Suprapubic skin (tissue), 4 donors: ENCODE measurements around the gene LIMD2. TPM values are rescaled to one million over a fixed set of nuclear protein-coding genes. Genes with fewer than 3 reads are reported as not detected.

Source experiments
- DNase-seq, 2 donors: peaks; one replicate each; pipeline ENCODE4 v3.0.0-alpha.2; 2019; ENCODE audit warnings: low spot score in 2 of 2
- H3K27ac ChIP-seq: fragments of 200-600 bp; sonication (generic); one replicate; pipeline ENCODE4 v1.5.1; 2019
- H3K27me3 ChIP-seq: fragments of 200-600 bp; sonication (generic); one replicate; pipeline ENCODE4 v1.5.1; 2019
- H3K36me3 ChIP-seq: fragments of 200-600 bp; sonication (generic); one replicate; pipeline ENCODE4 v1.5.1; 2019
- H3K4me1 ChIP-seq: fragments of 200-600 bp; sonication (generic); one replicate; pipeline ENCODE4 v1.5.1; 2019
- H3K4me3 ChIP-seq: fragments of 200-600 bp; sonication (generic); one replicate; pipeline ENCODE4 v1.5.1; 2019; ENCODE audit warnings: mild to moderate bottlenecking
- H3K9me3 ChIP-seq: fragments of 200-600 bp; sonication (generic); one replicate; pipeline ENCODE4 v1.5.1; 2019
- CTCF ChIP-seq, 2 donors: fragments of 200-600 bp in 1 of 2; fragments of 450-650 bp in 1 of 2; sonication (generic) in 1 of 2; IDR thresholded peaks; one replicate each; pipeline ENCODE4 v1.5.1; 2016 to 2019; ENCODE audit warnings: antibody characterized with exemption in 2 of 2, mild to moderate bottlenecking in 1 of 2, moderate library complexity in 1 of 2
- EP300 ChIP-seq: sonication (generic); formaldehyde crosslinking; IDR thresholded peaks from one replicate; pipeline ENCODE4 v1.6.1; 2017; ENCODE audit warnings: antibody characterized with exemption
- POLR2A ChIP-seq, 2 donors: fragments of 450-650 bp; IDR thresholded peaks; one replicate each; pipeline ENCODE4 v1.6.1; 2017; ENCODE audit warnings: antibody characterized with exemption in 2 of 2, mild to moderate bottlenecking in 2 of 2, moderate library complexity in 2 of 2
- POLR2AphosphoS5 ChIP-seq, 3 donors: sonication (generic); formaldehyde crosslinking; IDR thresholded peaks; one replicate each; pipeline ENCODE4 v1.6.1; 2017; ENCODE audit warnings: antibody characterized with exemption in 3 of 3
- WGBS: methylation state at CpG from one replicate; pipeline ENCODE4 v1.1.5; 2018; 5-methylcytosine and 5-hydroxymethylcytosine counted together
- total RNA-seq, 4 donors: library from RNA; depleted of rRNA; stranded (reverse); fragments of >200 nt; gene quantifications; one replicate each; pipeline ENCODE4 v1.1.0, GENCODE V29; 2016

The LIMD2 gene
- total RNA-seq, 4 donors from 2014 or later, result 5.0 to 9.4 (median 6.8) TPM

DNA sequence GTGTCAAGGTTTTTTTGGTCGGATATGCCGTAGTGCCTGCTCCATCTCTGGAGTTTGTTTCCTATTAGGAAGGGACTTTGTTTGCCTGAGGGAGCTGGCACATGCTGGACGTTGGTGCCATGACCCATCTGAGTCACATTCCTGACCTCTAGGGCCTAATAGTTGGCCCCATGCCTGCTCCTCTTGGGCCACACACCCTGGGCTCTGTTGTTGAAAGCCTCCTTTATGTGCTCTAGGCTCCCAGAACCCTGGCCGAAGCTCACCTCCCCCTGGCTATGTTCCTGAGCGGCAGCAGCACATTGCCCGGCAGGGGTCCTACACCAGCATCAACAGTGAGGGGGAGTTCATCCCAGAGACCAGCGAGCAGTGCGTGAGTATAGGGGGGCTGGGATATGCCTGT, 18.4 kb downstream of the LIMD2 start:
- 60% methylated on average over 4 of the region's 8 CpGs for WGBS
- Histone ChIP-seq H3K36me3 (peaks cover 53% of the 10 kb centered on the region), H3K27me3 (no peaks in the 10 kb centered on the region), H3K4me1 (peaks cover 29% of the 10 kb centered on the region), H3K27ac (no peak overlapping the region), H3K9me3 (no peaks in the 10 kb centered on the region), H3K4me3 (no peak overlapping the region)
- TF ChIP-seq CTCF (IDR thresholded peaks at IDR 0.05) (no peak), POLR2A (IDR thresholded peaks at IDR 0.05) (no peak), POLR2AphosphoS5 (IDR thresholded peaks at IDR 0.05) (no peak), EP300 (no peak)
- no peak for DNase-seq

DNA sequence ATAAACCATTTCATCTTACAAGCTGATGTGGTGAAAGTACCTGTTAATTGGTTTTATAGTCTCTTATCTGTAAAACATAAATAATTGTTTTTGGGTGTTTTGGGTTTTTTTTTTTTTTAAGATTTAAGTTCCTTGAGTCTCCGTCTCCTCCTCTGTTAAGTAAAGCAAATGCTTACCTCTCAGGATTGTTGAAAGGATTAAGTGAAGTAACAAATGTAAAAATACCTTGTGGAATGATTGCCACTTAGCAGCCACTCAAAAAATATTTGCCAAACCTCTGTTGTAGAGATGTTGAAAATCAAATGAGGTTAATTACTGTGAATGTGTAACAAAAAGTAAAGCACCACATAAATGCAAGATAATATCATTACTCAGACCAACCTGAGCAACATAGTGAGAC, 19.2 kb downstream of the LIMD2 start:
- WGBS, result 93% methylated on average over 1 of the region's 1 CpG
- no peak overlapping the region for H3K27ac ChIP-seq

DNA sequence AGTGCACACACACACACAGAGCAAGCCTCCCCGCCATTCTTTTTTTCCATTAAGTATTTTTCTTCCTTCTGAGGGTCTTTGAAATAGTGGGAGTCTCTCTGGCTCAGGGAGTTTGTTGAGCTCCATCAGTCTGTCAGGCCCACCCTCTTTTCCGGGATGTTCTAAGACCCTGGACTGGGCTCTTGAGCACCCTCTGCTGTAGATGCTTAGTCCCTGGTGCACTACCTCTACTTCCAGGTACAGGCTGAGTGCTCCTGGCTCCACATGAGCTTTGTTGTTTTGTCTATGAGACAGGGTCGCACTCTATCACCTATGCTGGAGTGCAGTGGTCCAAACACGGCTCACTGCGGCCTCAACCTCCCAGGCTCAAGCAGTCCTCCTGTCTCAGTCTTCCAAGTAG, 20.7 kb downstream of the LIMD2 start:
- Histone ChIP-seq H3K4me1 (peaks cover 39% of the 10 kb centered on the region), H3K36me3 (peaks cover 36% of the 10 kb centered on the region)
- DNase-seq, result no peak

More for the DNA sequence above, 19.2 kb downstream of the LIMD2 start:
- Histone ChIP-seq H3K4me1 (peaks cover 37% of the 10 kb centered on the region), H3K4me3 (no peak overlapping the region), H3K27me3 (no peaks in the 10 kb centered on the region), H3K36me3 (peaks cover 50% of the 10 kb centered on the region), H3K9me3 (no peaks in the 10 kb centered on the region)
- no peak for TF ChIP-seq POLR2AphosphoS5 (IDR thresholded peaks at IDR 0.05)
- no peak for TF ChIP-seq POLR2A (IDR thresholded peaks at IDR 0.05)
- no peak for TF ChIP-seq CTCF (IDR thresholded peaks at IDR 0.05)
- TF ChIP-seq EP300, result no peak
- no peak for DNase-seq

GRCh38 chr17:63676584-63676983, 23.3 kb downstream of the LIMD2 start:
- no peak overlapping the region for H3K4me3 ChIP-seq
- 78% methylated on average over 3 of the region's 3 CpGs for WGBS
- H3K27ac ChIP-seq, result no peak overlapping the region
- no peaks in the 10 kb centered on the region for H3K27me3 ChIP-seq
- TF ChIP-seq EP300, result no peak
- no peak for TF ChIP-seq CTCF (IDR thresholded peaks at IDR 0.05)
- no peak for TF ChIP-seq POLR2AphosphoS5 (IDR thresholded peaks at IDR 0.05)
- no peak for TF ChIP-seq POLR2A (IDR thresholded peaks at IDR 0.05)
- H3K4me1 ChIP-seq, result peaks cover 34% of the 10 kb centered on the region
- DNase-seq, result no peak
- H3K9me3 ChIP-seq, result no peaks in the 10 kb centered on the region
- peaks cover 22% of the 10 kb centered on the region for H3K36me3 ChIP-seq

More for the DNA sequence above, 20.7 kb downstream of the LIMD2 start:
- Histone ChIP-seq H3K27ac (no peak overlapping the region), H3K27me3 (no peaks in the 10 kb centered on the region), H3K9me3 (no peaks in the 10 kb centered on the region), H3K4me3 (no peak overlapping the region)
- TF ChIP-seq POLR2AphosphoS5 (IDR thresholded peaks at IDR 0.05) (no peak), POLR2A (IDR thresholded peaks at IDR 0.05) (no peak), CTCF (IDR thresholded peaks at IDR 0.05) (no peak), EP300 (no peak)
- WGBS, result 92% methylated on average over 5 of the region's 5 CpGs

DNA sequence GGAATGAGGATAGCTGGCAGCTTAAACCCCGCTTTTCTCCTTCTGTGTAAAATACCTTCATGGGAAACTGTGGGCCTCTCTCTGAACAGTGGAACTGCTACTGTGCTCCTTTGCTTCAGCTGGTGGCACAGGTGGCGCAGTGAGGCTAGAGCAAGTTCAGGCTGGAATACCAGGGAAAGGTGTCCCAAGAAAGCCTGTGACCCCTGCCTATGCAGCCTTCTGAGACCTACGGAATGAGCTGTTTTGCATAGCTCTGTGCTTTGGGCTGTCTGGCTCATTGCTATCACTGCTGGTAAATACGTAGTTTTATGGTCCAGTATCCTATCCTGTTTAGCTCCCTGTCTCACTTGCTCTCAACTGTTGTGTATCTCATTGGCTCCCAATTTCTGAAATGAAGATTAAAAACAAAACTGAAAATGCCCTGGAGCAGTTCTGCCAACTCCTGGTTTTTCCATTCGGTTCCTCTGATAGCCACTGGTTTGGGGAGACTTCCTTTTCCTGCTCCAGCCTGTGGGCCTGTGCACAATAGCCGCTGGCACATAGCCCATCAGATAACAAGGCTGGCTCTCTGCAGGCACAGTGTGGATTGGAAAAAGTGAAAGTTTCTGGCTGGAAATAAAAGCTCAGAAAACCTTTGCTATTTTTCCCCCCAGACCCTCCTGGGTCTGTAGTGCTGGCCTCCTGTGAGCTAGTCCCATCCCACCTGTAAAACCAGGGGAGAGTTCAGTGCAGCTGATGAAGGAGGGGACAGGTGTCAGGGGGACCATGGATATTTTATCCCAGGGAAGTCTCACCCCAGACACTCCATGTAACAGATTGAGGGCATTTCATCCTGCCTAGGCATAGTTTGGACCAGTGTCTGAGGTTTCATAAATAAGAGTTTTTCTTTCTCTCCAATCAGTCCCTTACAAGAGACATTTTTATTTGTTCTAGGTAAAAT, 24.0 kb downstream of the LIMD2 start:
- DNase-seq, result peak in 1 of 2 donors; percentile 76
- Histone ChIP-seq H3K4me3 (peak overlapping the region; percentile 8), H3K4me1 (peaks cover 34% of the 10 kb centered on the region), H3K27me3 (no peaks in the 10 kb centered on the region), H3K27ac (peak overlapping the region; percentile 62), H3K36me3 (peaks cover 20% of the 10 kb centered on the region), H3K9me3 (no peaks in the 10 kb centered on the region)
- TF ChIP-seq CTCF (IDR thresholded peaks at IDR 0.05) (no peak), EP300 (no peak), POLR2A (IDR thresholded peaks at IDR 0.05) (no peak), POLR2AphosphoS5 (IDR thresholded peaks at IDR 0.05) (peak in 1 of 3 donors; percentile 16)
- 41% methylated on average over 6 of the region's 6 CpGs for WGBS
